Fibroblast of lung (primary cell): Measurements from ENCODE around the gene CWC27.

Source experiments
- EZH2 ChIP-seq: IDR thresholded peaks from 2 replicates; pipeline ENCODE4 v1.5.1; 2012; ENCODE audit warnings: low read length, control low read depth, mild to moderate bottlenecking; ENCODE audit errors: missing control alignments
- TF ChIP-seq, protein P1 (sequence below), 2 donors: IDR thresholded peaks in 1 of 2; conservative IDR thresholded peaks in 1 of 2; 1 replicate in 1 of 2; 2 replicates in 1 of 2; pipeline ENCODE4 v1.5.1; 2011 to 2012; ENCODE audit warnings: low read length in 2 of 2, control low read depth in 1 of 2, inconsistent platforms in 1 of 2, low read depth in 1 of 2, mild to moderate bottlenecking in 1 of 2

DNA sequence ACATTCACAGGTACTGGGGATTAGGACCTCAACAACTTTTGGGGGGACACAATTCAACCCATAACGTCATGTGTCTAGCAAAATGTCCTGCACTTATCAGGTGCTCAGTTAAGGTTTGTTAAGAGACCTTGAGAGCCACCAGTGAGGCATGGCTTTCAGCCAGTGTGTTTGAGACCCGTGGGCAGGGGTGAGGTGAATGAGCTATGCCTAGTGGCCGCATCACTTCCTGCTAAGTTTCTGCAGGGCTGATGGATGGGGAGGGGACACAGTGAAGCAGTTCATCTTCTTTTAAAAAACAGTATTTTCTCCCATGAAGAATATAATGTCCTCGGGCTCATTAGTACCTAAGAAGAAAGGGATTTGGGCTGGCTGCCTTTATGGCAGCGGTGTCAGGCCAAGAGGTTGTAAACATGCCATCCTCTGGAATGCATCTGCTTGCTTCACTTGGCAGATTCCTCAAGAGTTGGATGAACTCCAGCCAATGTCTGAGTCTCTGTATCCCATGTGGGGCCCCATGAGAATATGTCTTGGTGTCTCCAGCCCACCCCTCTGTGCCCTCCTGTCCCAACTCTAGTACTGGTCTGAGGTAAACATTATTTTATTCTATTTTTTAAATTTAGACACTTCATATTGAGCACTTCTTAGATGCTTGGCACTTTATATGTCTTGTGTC lies 282.2 kb downstream of the CWC27 start:
- TF ChIP-seq, protein P1, sequence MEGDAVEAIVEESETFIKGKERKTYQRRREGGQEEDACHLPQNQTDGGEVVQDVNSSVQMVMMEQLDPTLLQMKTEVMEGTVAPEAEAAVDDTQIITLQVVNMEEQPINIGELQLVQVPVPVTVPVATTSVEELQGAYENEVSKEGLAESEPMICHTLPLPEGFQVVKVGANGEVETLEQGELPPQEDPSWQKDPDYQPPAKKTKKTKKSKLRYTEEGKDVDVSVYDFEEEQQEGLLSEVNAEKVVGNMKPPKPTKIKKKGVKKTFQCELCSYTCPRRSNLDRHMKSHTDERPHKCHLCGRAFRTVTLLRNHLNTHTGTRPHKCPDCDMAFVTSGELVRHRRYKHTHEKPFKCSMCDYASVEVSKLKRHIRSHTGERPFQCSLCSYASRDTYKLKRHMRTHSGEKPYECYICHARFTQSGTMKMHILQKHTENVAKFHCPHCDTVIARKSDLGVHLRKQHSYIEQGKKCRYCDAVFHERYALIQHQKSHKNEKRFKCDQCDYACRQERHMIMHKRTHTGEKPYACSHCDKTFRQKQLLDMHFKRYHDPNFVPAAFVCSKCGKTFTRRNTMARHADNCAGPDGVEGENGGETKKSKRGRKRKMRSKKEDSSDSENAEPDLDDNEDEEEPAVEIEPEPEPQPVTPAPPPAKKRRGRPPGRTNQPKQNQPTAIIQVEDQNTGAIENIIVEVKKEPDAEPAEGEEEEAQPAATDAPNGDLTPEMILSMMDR (conservative IDR thresholded peaks at IDR 0.05 in 1 of 2, IDR thresholded peaks at IDR 0.05 in 1 of 2; ENCODE audit: low read depth in 1 of 2, low read length in 2 of 2): no peak
- no peak for TF ChIP-seq EZH2
